IPS DF 6.9 (cell line): ENCODE measurements around the gene OTOS.

Experiments
- DNase-seq: peaks from one replicate; pipeline ENCODE4 v3.0.0-alpha.2; 2013; ENCODE audit warnings: low read depth, low spot score
- H3K27ac ChIP-seq: one replicate; pipeline ENCODE4 v1.5.1; 2013; ENCODE audit warnings: low read length, control low read depth
- H3K27me3 ChIP-seq: 2 replicates; pipeline ENCODE4 v1.6.1; 2013; ENCODE audit warnings: mild to moderate bottlenecking, low read length; ENCODE audit not compliant: control insufficient read depth, insufficient read depth
- H3K36me3 ChIP-seq: 2 replicates; pipeline ENCODE4 v1.6.1; 2013; ENCODE audit warnings: low read length; ENCODE audit not compliant: control insufficient read depth, insufficient read depth
- H3K4me1 ChIP-seq: 2 replicates; pipeline ENCODE4 v1.6.1; 2013; ENCODE audit warnings: low read length; ENCODE audit not compliant: control insufficient read depth, insufficient read depth
- H3K4me3 ChIP-seq: 2 replicates; pipeline ENCODE4 v1.5.1; 2013; ENCODE audit warnings: mild to moderate bottlenecking, low read length
- H3K9me3 ChIP-seq: 2 replicates; pipeline ENCODE4 v1.6.1; 2013; ENCODE audit warnings: low read length, inconsistent platforms; ENCODE audit not compliant: control insufficient read depth, insufficient read depth
- WGBS: extraction: QIAGEN DNeasy Blood & Tissue Kit; methylation state at CpG from one replicate; pipeline ENCODE4 v1.1.7; 2013; ENCODE audit warnings: mixed read lengths, missing lambda C conversion rate; ENCODE audit not compliant: insufficient read length, insufficient coverage; 5-methylcytosine and 5-hydroxymethylcytosine counted together

The OTOS gene

DNA sequence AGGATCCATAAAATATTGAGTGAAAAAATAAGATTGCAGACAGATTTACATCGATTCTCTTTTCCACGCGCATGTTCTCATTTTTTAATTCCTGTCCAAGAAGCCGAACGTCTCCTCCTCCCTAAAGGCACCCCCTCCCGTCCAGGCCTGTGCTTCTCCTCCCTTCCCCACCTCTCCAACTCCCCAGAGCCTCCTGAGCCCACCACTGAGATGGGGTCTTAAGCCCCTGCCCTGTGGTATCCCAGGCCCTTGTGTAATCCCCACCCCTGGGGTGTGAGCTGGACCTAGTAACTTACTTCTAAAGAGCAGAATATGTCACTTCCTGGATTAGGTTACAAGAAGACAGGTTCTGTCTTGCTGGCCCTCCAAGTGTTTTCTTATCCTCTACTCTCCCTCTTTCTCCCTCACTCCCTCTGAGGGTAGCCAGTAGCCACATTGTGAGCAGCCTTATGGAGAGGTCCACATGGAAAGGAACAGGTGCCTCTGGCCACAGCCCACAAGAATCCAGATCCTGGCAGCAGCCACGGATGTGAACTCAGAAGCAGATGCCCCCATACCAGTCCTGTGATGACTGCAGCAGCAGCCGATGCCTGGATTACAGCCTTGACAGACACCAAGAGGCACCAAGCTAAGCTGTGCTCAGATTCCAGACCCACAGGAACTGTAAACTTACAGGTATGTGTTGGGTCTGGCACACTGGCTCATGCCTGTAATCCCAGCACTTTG lies 39.6 kb upstream of the OTOS start:
- Histone ChIP-seq H3K9me3 (no peaks in the 10 kb centered on the region), H3K4me3 (no peak overlapping the region), H3K27me3 (no peaks in the 10 kb centered on the region), H3K36me3 (no peaks in the 10 kb centered on the region), H3K27ac (no peak overlapping the region), H3K4me1 (no peaks in the 10 kb centered on the region)
- no CpG with 5 or more reads among the region's 8 CpGs for WGBS
- DNase-seq, result no peak

DNA sequence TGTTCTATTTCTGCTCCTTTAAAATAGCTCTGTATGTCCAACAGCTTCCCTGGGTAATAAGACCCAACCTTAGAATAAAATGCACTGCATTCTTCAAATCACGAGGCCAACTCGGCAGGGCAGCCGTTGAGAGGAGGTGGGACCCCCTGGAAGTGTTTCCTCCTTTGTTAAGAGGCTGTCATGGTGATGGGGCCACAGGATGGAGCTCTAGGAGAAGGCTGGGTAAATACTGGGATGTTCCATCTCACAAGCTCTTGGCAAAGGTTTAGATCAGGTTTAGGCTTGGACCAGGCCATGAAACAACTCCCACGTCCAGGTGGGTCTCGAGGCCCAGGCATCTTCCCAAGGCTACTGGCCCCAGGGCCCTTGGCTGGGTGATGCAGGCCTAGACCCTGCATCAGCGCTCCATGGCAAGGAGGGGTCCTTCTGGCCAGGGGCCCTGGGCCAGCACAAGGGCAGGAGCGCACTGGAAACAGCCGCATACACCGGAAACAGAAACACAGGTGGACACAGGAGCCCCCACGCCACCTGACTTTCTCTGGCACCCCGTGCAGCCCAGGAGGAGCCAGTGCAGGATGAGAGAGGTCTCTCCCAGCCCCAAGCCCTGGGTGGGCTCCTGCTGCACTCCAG lies 38.8 kb upstream of the OTOS start:
- Histone ChIP-seq H3K36me3 (no peaks in the 10 kb centered on the region), H3K27me3 (no peaks in the 10 kb centered on the region), H3K4me1 (no peaks in the 10 kb centered on the region), H3K27ac (no peak overlapping the region), H3K4me3 (no peak overlapping the region), H3K9me3 (no peaks in the 10 kb centered on the region)
- whole genome bisulfite sequencing, result no CpG with 5 or more reads among the region's 11 CpGs
- DNase-seq, result no peak

DNA sequence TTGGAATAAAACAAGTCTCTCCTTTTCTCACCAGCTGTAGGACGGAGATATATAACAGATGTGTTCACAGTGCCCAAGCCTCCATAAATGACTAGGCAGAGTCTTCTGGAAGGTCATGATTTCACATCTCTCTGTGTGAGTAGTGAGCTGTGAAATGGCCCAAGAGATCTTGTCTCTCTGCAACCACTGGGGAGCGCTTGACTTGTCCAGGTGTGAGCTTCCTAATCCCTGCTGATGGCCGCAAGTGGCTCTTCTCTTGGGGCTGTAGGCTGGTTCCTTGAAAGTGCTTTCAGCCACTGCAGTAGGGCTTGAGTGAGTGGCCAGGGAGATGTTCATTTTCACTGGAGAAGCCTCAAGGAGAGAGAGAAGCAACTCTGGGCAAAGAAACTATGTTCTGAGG lies 38.1 kb upstream of the OTOS start:
- Histone ChIP-seq H3K27ac (no peak overlapping the region), H3K27me3 (no peaks in the 10 kb centered on the region), H3K9me3 (no peaks in the 10 kb centered on the region), H3K4me3 (no peak overlapping the region), H3K4me1 (no peaks in the 10 kb centered on the region), H3K36me3 (no peaks in the 10 kb centered on the region)
- WGBS, result no CpG with 5 or more reads among the region's 3 CpGs
- DNase-seq, result no peak

DNA sequence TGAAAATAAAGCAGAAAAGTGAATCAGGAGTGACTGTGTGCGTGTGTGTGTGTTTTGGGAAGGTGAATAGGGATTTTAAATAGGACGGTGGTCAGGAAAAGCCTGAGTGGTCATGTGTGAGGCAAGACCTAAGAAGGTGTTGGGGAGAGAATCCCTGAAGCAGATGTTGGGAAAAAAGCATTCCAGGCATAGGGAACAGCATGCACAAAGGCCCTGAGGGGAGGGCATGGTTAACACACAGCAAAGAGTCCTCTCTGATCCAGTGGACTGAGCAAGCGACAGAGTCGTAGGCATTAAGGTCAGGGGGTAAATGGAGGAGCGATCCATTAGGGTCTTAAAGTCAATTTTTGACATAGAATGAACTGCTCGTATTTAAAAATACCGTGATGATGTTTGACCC lies 34.0 kb upstream of the OTOS start:
- H3K27me3 ChIP-seq, result no peaks in the 10 kb centered on the region
- H3K27ac ChIP-seq, result no peak overlapping the region
- H3K4me3 ChIP-seq, result no peak overlapping the region
- H3K4me1 ChIP-seq, result no peaks in the 10 kb centered on the region
- no peaks in the 10 kb centered on the region for H3K9me3 ChIP-seq
- DNase-seq, result no peak
- 100% methylated on average over 2 of the region's 7 CpGs for WGBS
- H3K36me3 ChIP-seq, result no peaks in the 10 kb centered on the region

DNA sequence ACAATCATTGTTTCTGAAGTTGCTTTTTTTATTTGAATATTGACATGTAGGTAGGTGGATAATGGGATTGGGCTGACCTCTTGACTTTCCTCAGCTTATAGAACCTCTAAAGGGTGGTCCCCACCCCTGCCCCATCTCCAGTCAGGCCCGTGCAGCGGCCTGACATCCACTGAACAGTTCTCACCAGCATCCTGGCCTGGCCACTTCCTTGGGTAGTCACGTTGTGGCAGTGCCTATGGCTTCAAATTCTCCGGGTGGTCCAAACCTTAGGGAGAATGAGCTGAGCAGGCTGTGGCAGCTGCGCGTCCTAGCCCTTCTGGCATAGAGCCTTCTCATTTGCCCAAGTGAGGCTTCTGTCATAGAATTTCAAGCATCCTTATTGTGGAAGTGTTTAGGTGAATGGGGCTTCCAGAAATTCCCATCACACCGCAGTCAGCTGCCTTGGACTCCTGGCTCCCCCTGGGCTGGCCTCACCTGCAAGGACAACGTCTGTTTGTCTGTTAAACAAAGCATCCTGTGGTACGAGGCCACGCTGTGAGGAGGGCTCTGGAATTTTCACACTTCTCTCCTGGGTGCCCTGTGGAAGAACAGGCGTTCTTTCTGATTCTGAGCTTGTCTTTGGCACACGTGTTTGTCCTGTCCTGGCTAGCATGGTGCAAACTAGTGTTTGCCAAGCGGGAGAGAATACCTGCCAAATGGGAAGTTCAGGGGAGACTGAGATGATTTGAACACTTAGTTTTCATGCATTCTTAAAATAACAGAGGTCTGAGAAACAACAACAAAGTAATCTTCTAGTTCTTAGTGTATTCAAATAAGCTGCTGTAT lies 31.8 kb upstream of the OTOS start:
- H3K4me1 ChIP-seq, result no peaks in the 10 kb centered on the region
- no peaks in the 10 kb centered on the region for H3K36me3 ChIP-seq
- H3K27me3 ChIP-seq, result no peaks in the 10 kb centered on the region
- H3K4me3 ChIP-seq, result no peak overlapping the region
- H3K27ac ChIP-seq, result no peak overlapping the region
- DNase-seq, result no peak
- WGBS, result no CpG with 5 or more reads among the region's 13 CpGs
- H3K9me3 ChIP-seq, result no peaks in the 10 kb centered on the region

DNA sequence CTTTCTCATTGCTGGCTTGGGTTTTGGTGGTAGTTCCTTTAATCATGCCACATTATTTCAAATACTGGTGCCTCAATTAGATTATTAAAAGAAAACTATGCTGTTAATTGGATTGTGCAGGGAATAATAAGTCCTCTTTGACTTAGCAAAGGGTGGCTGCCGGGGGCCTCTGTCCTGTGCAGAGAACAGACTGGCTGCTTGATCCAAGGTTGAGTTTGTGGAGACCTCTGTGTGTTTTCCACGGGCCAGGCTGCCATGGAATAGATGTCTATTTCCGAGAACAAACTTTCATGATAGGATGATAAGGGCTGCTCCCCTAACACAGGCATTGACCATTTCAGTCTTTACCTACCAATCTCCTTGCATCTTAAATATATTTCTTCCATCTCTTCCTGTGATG lies 30.4 kb upstream of the OTOS start:
- H3K27ac ChIP-seq, result no peak overlapping the region
- H3K9me3 ChIP-seq, result no peaks in the 10 kb centered on the region
- no peaks in the 10 kb centered on the region for H3K36me3 ChIP-seq
- WGBS, result no CpG with 5 or more reads among the region's 3 CpGs
- DNase-seq, result no peak
- H3K4me1 ChIP-seq, result no peaks in the 10 kb centered on the region
- H3K27me3 ChIP-seq, result no peaks in the 10 kb centered on the region
- no peak overlapping the region for H3K4me3 ChIP-seq

DNA sequence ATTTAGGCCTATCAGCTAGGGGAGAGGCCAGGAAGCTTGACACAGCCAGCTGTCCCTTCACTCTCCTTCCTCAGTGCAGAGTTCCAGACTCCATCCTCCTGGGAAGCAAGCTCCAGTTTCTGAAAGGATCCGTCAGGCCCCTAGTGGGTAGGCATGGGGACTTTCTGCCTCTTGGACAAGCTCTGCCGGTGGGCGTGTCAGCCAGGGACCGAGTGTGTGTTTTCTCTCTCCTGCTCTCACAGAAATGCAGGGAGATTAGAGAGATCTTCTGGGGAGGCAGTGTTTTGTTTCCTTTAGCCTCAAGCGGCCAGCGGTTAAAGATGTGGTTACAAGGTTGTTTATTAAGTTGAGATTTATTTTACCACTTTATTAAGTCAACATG lies 29.9 kb upstream of the OTOS start:
- Histone ChIP-seq H3K4me3 (no peak overlapping the region), H3K27ac (no peak overlapping the region), H3K9me3 (no peaks in the 10 kb centered on the region), H3K4me1 (no peaks in the 10 kb centered on the region), H3K27me3 (no peaks in the 10 kb centered on the region), H3K36me3 (no peaks in the 10 kb centered on the region)
- no peak for DNase-seq
- no CpG with 5 or more reads among the region's 6 CpGs for WGBS

DNA sequence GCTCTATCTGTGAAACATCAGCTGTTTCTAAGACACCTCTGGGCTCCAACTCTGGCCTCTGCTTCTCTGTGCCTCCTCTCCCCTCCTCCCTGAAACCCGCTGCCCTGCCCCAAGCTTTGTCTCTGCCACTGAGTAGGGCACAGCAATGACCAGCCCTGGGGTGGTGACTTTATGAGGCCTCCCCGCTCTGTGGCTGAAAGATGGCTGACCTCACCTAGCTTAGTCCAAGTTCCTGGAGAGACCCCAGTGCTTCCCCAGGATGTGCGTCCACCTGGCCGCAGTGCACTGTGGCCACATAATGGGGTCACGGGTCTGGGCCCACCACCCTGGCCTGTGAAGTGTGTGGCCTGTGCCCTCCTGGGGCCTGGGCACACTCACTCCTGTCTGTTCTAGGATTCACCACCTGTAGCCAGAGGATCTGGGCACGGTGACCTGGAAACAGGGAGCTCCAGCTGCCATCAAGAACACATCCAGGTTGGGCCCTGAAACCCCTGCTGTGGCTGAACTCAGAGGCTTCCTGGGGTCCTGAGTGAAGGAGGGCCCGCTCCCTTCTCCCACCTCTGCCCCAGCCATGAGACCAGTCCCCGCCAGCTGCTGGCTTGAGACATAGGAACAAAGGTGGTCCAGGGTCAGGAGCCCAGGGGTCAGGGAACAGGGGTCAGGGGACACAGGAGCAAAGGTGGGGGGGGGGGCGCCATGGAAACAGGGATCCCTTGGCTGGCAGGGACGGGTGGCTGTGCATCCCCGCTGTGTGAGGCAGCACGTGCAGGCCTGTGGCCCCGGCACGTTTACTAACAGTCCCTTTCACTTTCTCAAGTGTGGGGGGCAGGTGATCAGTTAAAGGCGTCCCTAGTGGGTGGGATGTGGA lies 29.3 kb upstream of the OTOS start:
- H3K27ac ChIP-seq, result no peak overlapping the region
- no peaks in the 10 kb centered on the region for H3K27me3 ChIP-seq
- H3K4me3 ChIP-seq, result no peak overlapping the region
- H3K9me3 ChIP-seq, result no peaks in the 10 kb centered on the region
- H3K36me3 ChIP-seq, result no peaks in the 10 kb centered on the region
- no peak for DNase-seq
- H3K4me1 ChIP-seq, result no peaks in the 10 kb centered on the region; the same call in 1 of the 2 replicates
- WGBS, result no CpG with 5 or more reads among the region's 15 CpGs

DNA sequence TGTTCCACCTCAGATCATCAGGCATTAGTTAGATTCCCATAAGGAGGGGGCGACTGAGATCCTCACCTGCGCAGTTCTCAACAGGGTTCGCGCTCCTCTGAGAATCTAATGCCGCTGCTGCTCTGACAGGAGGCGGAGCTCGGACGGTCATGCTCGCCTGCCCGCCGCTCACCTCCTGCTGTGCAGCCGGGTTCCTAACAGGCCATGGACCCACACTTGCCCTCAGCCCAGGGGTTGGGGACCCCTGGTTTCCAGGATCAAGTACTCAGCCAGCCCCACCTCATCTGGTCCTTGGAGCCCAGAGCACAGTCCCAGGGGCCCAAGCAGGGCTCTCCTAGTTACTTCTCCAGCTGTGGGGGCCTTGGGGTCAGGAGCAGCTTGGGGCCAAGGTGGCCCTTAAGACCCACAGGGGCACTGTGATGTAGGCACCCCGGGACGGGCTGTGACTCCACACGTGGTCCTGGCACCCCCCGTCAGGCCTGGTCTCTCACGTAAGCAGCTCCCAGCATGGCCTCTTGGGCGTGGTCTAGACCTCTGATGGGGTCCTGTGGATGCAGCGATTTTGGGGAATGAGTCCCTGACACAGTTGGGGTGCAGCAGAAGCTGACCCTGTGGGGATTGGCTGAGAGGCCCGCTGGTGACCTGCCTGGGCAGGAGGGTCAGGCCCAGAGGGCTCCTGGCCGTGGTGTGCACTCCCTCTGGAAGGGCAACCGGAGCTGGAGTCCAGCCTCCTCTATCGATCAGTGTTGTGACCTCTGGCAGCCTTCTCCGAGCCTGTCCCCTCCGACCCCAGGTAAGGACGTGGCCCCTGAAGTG lies 28.3 kb upstream of the OTOS start:
- no peak for DNase-seq
- H3K27me3 ChIP-seq, result no peaks in the 10 kb centered on the region
- no peaks in the 10 kb centered on the region for H3K36me3 ChIP-seq
- H3K4me1 ChIP-seq, result no peaks in the 10 kb centered on the region; the same call in 1 of the 2 replicates
- no CpG with 5 or more reads among the region's 26 CpGs for WGBS
- no peaks in the 10 kb centered on the region for H3K9me3 ChIP-seq
- no peak overlapping the region for H3K4me3 ChIP-seq
- no peak overlapping the region for H3K27ac ChIP-seq
